K562 (cell line): ENCODE results near the gene SRPK2. TPM values are rescaled to one million over a fixed set of nuclear protein-coding genes. Genes with fewer than 3 reads are reported as not detected.

Experiments
- CAMTA2 ChIP-seq: fragments of 250-450 bp; sonication (Bioruptor Pico); conservative IDR thresholded peaks from 2 replicates; pipeline ENCODE4 v1.5.1; 2022
- ETV6 ChIP-seq, 3 experiments: fragments of 150-350 bp in 1 of 3; sonication (generic) in 1 of 3; formaldehyde crosslinking in 1 of 3; IDR thresholded peaks; 2 replicates each; pipeline versions ENCODE4 v1.6.1 to v1.8.0; 2014 to 2022; ENCODE audit warnings: borderline replicate concordance in 2 of 3, low read depth in 2 of 3, antibody characterized with exemption in 1 of 3, low read length in 1 of 3, mild to moderate bottlenecking in 1 of 3, missing genetic modification reagents in 1 of 3
- IFI16 ChIP-seq: fragments of 250-450 bp; sonication (Bioruptor Pico); IDR thresholded peaks from 2 replicates; pipeline ENCODE4 v2.1.2; 2022; ENCODE audit warnings: mild to moderate bottlenecking, inconsistent platforms
- ILF3 ChIP-seq: fragments of 450-650 bp; IDR thresholded peaks from 2 replicates; pipeline ENCODE4 v1.6.1; 2018; ENCODE audit warnings: antibody characterized with exemption, mild to moderate bottlenecking, moderate library complexity, borderline replicate concordance
- KAT7 ChIP-seq: sonication (generic); formaldehyde crosslinking; IDR thresholded peaks from 2 replicates; pipeline ENCODE4 v1.8.0; 2022; ENCODE audit warnings: missing genetic modification reagents, mild to moderate bottlenecking, borderline replicate concordance
- KDM2B ChIP-seq: fragments of 250-450 bp; sonication (Bioruptor Pico); IDR thresholded peaks from 2 replicates; pipeline ENCODE4 v1.8.0; 2021; ENCODE audit warnings: mild to moderate bottlenecking, moderate library complexity
- KDM5B ChIP-seq: fragments of 200-600 bp; sonication (generic); IDR thresholded peaks from 2 replicates; pipeline ENCODE4 v1.6.1; 2012; ENCODE audit warnings: low read depth, mild to moderate bottlenecking, moderate library complexity, low read length, control low read depth, inconsistent platforms; ENCODE audit not compliant: insufficient replicate concordance
- KLF1 ChIP-seq: fragments of 450-650 bp; IDR thresholded peaks from 2 replicates; pipeline ENCODE4 v1.6.1; 2016; ENCODE audit warnings: missing genetic modification characterization, missing compliant biosample characterization
- MTA1 ChIP-seq: fragments of 450-650 bp; IDR thresholded peaks from 2 replicates; pipeline ENCODE4 v1.6.1; 2017; ENCODE audit warnings: borderline replicate concordance
- NFXL1 ChIP-seq: fragments of 450-650 bp; formaldehyde crosslinking; IDR thresholded peaks from 2 replicates; pipeline ENCODE4 v1.4.0; 2021; ENCODE audit warnings: mild to moderate bottlenecking
- NR4A1 ChIP-seq, 2 experiments: fragments of 250-450 bp in 1 of 2; fragments of 450-650 bp in 1 of 2; sonication (Bioruptor Pico) in 1 of 2; IDR thresholded peaks; 2 replicates each; pipeline versions ENCODE4 v1.4.0 to v1.6.1; 2016 to 2020; ENCODE audit warnings: mild to moderate bottlenecking in 2 of 2, missing compliant biosample characterization in 1 of 2, missing genetic modification characterization in 1 of 2, moderate library complexity in 1 of 2
- SMAD2 ChIP-seq: fragments of 150-350 bp; IDR thresholded peaks from 2 replicates; pipeline ENCODE4 v1.6.1; 2014; ENCODE audit warnings: low read depth, mild to moderate bottlenecking, low read length
- TBP ChIP-seq: optimal IDR thresholded peaks from 2 replicates; pipeline ENCODE3; 2011; ENCODE audit warnings: low read depth, low read length, improper control_type of control experiment
- THRAP3 ChIP-seq: fragments of 450-650 bp; IDR thresholded peaks from 2 replicates; pipeline ENCODE4 v1.6.1; 2016; ENCODE audit warnings: mild to moderate bottlenecking, inconsistent platforms, borderline replicate concordance
- ZC3H11A ChIP-seq: IDR thresholded peaks from 2 replicates; pipeline ENCODE4 v1.6.1; 2012; ENCODE audit warnings: low read depth, low read length, improper control_type of control experiment
- ZFX ChIP-seq: sonication (generic); formaldehyde crosslinking; IDR thresholded peaks from 2 replicates; pipeline ENCODE4 v1.8.0; 2022; ENCODE audit warnings: mild to moderate bottlenecking, missing genetic modification reagents, moderate library complexity
- ZKSCAN3 ChIP-seq: fragments of 250-450 bp; sonication (Bioruptor Pico); IDR thresholded peaks from 2 replicates; pipeline ENCODE4 v1.4.0; 2020
- ZNF764 ChIP-seq: fragments of 250-450 bp; sonication (Bioruptor Pico); IDR thresholded peaks from 2 replicates; pipeline ENCODE4 v1.4.0; 2020; ENCODE audit warnings: low read depth, mild to moderate bottlenecking, moderate library complexity
- polyA plus RNA-seq, 8 experiments: library from polyadenylated mRNA; depleted of rRNA in 4 of 8; stranded (reverse) in 5 of 8; unstranded in 3 of 8; fragments of >200 nt; fragmentation: Nextera tagmentation in 2 of 8; fragmentation: Illumina TruSeq in 1 of 8; extraction: Ambion mirVana in 2 of 8; extraction: Trizol in 1 of 8; gene quantifications; 2 replicates each; pipeline versions ENCODE4 v1.2.1 to v1.2.3, GENCODE V29; 2011 to 2014; ENCODE audit warnings: inconsistent platforms in 1 of 8, missing spikeins in 1 of 8
- total RNA-seq, 7 experiments: library from RNA; depleted of rRNA in 6 of 7; stranded (reverse); fragments of >200 nt in 6 of 7; fragmentation: Illumina TruSeq in 2 of 7; extraction: Trizol in 2 of 7; gene quantifications; 2 replicates each; pipeline versions ENCODE4 v1.2.1 to v1.2.3, GENCODE V29; 2011 to 2021; ENCODE audit warnings: low replicate concordance in 1 of 7
- TF ChIP-seq, protein P1 (sequence below): fragments of 250-450 bp; sonication (Bioruptor Pico); IDR thresholded peaks from 2 replicates; pipeline ENCODE4 v1.8.0; 2021; ENCODE audit warnings: moderate library complexity, mild to moderate bottlenecking, inconsistent platforms
- TF ChIP-seq, protein P2 (sequence below), 3 experiments: fragments of 200-800 bp in 1 of 3; fragments of 250-450 bp in 1 of 3; fragments of 450-650 bp in 1 of 3; sonication (Bioruptor Pico) in 1 of 3; sonication (Bioruptor generic) in 1 of 3; formaldehyde crosslinking in 1 of 3; IDR thresholded peaks; 2 replicates each; pipeline versions ENCODE4 v1.6.1 to v1.8.0; 2016 to 2022; ENCODE audit warnings: mild to moderate bottlenecking in 2 of 3, missing genetic modification characterization in 2 of 3, missing compliant biosample characterization in 1 of 3, moderate library complexity in 1 of 3

SRPK2 gene
- total and polyA plus RNA-seq, 9 of the 15 experiments (the other 6 are each of a cell fraction or from before 2014, with no cell fraction given), result 21.5 to 44.7 (median 33.3) TPM

DNA sequence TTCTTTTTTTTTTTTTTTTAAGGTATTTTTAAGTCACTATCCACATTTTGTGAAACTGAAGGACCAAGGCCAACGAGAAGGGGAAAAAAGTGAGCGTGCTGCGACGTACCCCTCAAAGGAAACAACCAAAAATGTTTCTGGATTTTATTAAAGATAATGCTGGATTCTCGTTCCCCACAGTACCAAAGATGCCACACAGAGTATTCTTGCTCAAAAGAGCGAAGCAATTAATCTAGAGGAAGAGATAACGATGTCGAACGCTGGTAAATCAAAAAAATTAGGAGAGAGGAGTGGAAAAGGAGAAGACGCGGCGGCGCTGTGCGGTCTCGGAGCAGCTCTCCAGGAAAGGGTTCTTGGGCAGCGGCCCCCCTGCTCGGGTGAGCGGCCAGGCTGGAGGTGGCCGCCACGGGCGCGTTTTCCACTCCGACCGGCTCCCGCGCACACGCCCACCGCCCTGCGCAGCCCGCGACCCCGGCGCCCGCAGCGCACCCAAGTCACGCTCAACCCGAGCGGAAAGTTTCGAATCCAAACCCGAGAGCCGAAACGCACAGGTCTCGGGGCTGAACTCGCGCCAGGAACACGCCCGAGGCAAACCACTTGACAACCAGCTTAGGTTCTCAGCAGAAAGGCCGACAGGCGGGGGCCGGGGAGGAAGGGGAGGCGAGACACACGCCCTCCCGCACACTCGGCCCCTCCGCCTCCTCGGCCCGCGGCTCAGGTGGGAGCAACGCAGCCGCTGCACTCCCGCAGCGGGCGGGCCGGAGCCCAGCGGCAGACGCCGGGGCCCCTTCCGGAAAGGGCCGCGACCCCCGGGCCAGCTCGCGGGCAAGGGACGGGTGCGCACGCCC is 989 bp downstream of the SRPK2 start (continued):
- TF ChIP-seq NFXL1 (CRISPR knock-in tag), result no peak
- TF ChIP-seq CAMTA2, result 0 out of 2 replicates have a peak, but pooled peaks have one; percentile 66
- no peak for TF ChIP-seq SMAD2
- no peak for TF ChIP-seq ZNF764 (CRISPR knock-in tag)
- no peak for TF ChIP-seq ETV6 (IDR thresholded peaks at IDR 0.05; ENCODE audit: borderline replicate concordance in 1 of 2, low read depth in 2 of 2, low read length in 1 of 2)
- no peak for TF ChIP-seq ETV6 (CRISPR knock-in tag; IDR thresholded peaks at IDR 0.05; ENCODE audit: borderline replicate concordance)
- no peak for TF ChIP-seq IFI16 (CRISPR knock-in tag)
- no peak for TF ChIP-seq MTA1
- TF ChIP-seq, protein P1, sequence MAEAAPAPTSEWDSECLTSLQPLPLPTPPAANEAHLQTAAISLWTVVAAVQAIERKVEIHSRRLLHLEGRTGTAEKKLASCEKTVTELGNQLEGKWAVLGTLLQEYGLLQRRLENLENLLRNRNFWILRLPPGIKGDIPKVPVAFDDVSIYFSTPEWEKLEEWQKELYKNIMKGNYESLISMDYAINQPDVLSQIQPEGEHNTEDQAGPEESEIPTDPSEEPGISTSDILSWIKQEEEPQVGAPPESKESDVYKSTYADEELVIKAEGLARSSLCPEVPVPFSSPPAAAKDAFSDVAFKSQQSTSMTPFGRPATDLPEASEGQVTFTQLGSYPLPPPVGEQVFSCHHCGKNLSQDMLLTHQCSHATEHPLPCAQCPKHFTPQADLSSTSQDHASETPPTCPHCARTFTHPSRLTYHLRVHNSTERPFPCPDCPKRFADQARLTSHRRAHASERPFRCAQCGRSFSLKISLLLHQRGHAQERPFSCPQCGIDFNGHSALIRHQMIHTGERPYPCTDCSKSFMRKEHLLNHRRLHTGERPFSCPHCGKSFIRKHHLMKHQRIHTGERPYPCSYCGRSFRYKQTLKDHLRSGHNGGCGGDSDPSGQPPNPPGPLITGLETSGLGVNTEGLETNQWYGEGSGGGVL (CRISPR knock-in tag), result no peak
- TF ChIP-seq KLF1 (tag), result peak; percentile 16; the same call in 1 of the 2 replicates
- TF ChIP-seq KDM5B, result peak; percentile 15
- peak; percentile 72; the same call in 1 of the 2 replicates for TF ChIP-seq KDM2B (CRISPR knock-in tag)
- TF ChIP-seq, protein P2, sequence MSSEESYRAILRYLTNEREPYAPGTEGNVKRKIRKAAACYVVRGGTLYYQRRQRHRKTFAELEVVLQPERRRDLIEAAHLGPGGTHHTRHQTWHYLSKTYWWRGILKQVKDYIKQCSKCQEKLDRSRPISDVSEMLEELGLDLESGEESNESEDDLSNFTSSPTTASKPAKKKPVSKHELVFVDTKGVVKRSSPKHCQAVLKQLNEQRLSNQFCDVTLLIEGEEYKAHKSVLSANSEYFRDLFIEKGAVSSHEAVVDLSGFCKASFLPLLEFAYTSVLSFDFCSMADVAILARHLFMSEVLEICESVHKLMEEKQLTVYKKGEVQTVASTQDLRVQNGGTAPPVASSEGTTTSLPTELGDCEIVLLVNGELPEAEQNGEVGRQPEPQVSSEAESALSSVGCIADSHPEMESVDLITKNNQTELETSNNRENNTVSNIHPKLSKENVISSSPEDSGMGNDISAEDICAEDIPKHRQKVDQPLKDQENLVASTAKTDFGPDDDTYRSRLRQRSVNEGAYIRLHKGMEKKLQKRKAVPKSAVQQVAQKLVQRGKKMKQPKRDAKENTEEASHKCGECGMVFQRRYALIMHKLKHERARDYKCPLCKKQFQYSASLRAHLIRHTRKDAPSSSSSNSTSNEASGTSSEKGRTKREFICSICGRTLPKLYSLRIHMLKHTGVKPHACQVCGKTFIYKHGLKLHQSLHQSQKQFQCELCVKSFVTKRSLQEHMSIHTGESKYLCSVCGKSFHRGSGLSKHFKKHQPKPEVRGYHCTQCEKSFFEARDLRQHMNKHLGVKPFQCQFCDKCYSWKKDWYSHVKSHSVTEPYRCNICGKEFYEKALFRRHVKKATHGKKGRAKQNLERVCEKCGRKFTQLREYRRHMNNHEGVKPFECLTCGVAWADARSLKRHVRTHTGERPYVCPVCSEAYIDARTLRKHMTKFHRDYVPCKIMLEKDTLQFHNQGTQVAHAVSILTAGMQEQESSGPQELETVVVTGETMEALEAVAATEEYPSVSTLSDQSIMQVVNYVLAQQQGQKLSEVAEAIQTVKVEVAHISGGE (CRISPR knock-in tag; IDR thresholded peaks at IDR 0.05), result peak in 1 of 3 experiments; percentile 60; a peak in 1 of 6 replicates
- no peak for TF ChIP-seq ILF3
- no peak for TF ChIP-seq ZC3H11A
- TF ChIP-seq ZKSCAN3 (CRISPR knock-in tag), result no peak
- TF ChIP-seq KAT7, result no peak
- TF ChIP-seq THRAP3, result no peak
- TF ChIP-seq TBP, result peak; percentile 23
- TF ChIP-seq ZFX (CRISPR knock-in tag), result peak; percentile 69
- peak; percentile 45; the same call in 1 of the 2 replicates for TF ChIP-seq NR4A1 (CRISPR knock-in tag; IDR thresholded peaks at IDR 0.05)
- TF ChIP-seq NR4A1 (tag; IDR thresholded peaks at IDR 0.05), result no peak
